K562 (cell line): Measurements from ENCODE around the gene OPCML. TPM values are rescaled to one million over a fixed set of nuclear protein-coding genes. Genes with fewer than 3 reads are reported as not detected.

Source experiments
- ETS2 ChIP-seq: IDR thresholded peaks from 2 replicates; pipeline ENCODE4 v1.6.1; 2016; ENCODE audit warnings: borderline replicate concordance, missing genetic modification characterization, mild to moderate bottlenecking, moderate library complexity, missing compliant biosample characterization; ENCODE audit not compliant: poor library complexity, severe bottlenecking
- JUND ChIP-seq, 2 experiments: IDR thresholded peaks; 2 replicates in 1 of 2; 3 replicates in 1 of 2; pipeline ENCODE4 v1.6.1; 2011; ENCODE audit warnings: borderline replicate concordance in 2 of 2, low read depth in 2 of 2, low read length in 2 of 2, improper control_type of control experiment in 1 of 2, missing biosample characterization in 1 of 2, missing genetic modification characterization in 1 of 2, missing genetic modification reagents in 1 of 2
- SAP30 ChIP-seq: fragments of 200-600 bp; sonication (generic); IDR thresholded peaks from 2 replicates; pipeline ENCODE4 v1.6.1; 2012; ENCODE audit warnings: borderline replicate concordance, low read depth, mild to moderate bottlenecking, moderate library complexity, low read length, control low read depth, inconsistent platforms; ENCODE audit not compliant: insufficient read depth, poor library complexity, severe bottlenecking
- SNRNP70 ChIP-seq: fragments of 200-400 bp; formaldehyde crosslinking; optimal IDR thresholded peaks from 2 replicates; pipeline ENCODE3; 2017; ENCODE audit warnings: low read depth, low read length
- TEAD4 ChIP-seq, 2 experiments: sonication (generic) in 1 of 2; formaldehyde crosslinking in 1 of 2; IDR thresholded peaks; 2 replicates each; pipeline versions ENCODE4 v1.6.1 to v1.8.0; 2012 to 2022; ENCODE audit warnings: borderline replicate concordance in 1 of 2, inconsistent platforms in 1 of 2, low read length in 1 of 2, mild to moderate bottlenecking in 1 of 2, missing genetic modification reagents in 1 of 2
- ZNF507 ChIP-seq: conservative IDR thresholded peaks from 2 replicates; pipeline ENCODE4 v1.6.1; 2017; ENCODE audit warnings: missing genetic modification characterization, missing compliant biosample characterization
- ZSCAN29 ChIP-seq: fragments of 450-650 bp; IDR thresholded peaks from 2 replicates; pipeline ENCODE4 v1.6.1; 2017
- polyA plus RNA-seq, 8 experiments: library from polyadenylated mRNA; depleted of rRNA in 4 of 8; stranded (reverse) in 5 of 8; unstranded in 3 of 8; fragments of >200 nt; fragmentation: Nextera tagmentation in 2 of 8; fragmentation: Illumina TruSeq in 1 of 8; extraction: Ambion mirVana in 2 of 8; extraction: Trizol in 1 of 8; gene quantifications; 2 replicates each; pipeline versions ENCODE4 v1.2.1 to v1.2.3, GENCODE V29; 2011 to 2014; ENCODE audit warnings: inconsistent platforms in 1 of 8, missing spikeins in 1 of 8
- total RNA-seq, 7 experiments: library from RNA; depleted of rRNA in 6 of 7; stranded (reverse); fragments of >200 nt in 6 of 7; fragmentation: Illumina TruSeq in 2 of 7; extraction: Trizol in 2 of 7; gene quantifications; 2 replicates each; pipeline versions ENCODE4 v1.2.1 to v1.2.3, GENCODE V29; 2011 to 2021; ENCODE audit warnings: low replicate concordance in 1 of 7
- TF ChIP-seq, protein P1 (sequence below), 2 experiments: fragments of 450-650 bp; formaldehyde crosslinking in 1 of 2; IDR thresholded peaks; 2 replicates each; pipeline versions ENCODE4 v1.4.0 to v1.6.1; 2014 to 2020; ENCODE audit warnings: mild to moderate bottlenecking in 2 of 2, borderline replicate concordance in 1 of 2, low read depth in 1 of 2
- TF ChIP-seq, protein P2 (sequence below): fragments of 250-450 bp; sonication (Bioruptor Pico); IDR thresholded peaks from 2 replicates; pipeline ENCODE4 v1.4.0; 2020; ENCODE audit warnings: mild to moderate bottlenecking, moderate library complexity

The OPCML gene
- total and polyA plus RNA-seq, 9 of the 15 experiments (the other 6 are each of a cell fraction or from before 2014, with no cell fraction given): not detected

DNA sequence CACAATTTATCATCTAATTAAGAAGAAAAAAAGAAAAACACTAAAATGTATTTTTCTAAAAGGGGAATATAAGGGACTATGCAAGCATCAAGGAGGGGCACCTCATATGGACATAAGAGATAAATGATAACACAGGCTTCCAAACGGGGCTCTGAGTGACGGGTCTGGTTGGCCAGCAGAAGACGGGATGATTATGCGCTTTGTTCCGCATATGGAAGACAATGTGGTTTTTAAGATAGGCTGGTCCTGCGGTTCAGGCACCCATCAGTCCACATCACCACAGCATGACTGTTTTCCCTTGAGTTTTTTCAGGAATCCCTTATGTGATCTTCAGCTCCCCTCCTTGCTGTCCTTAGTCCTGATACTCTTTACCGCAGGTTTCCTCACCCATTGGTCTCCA is 404.6 kb downstream of the OPCML start (continued):
- no peak for TF ChIP-seq JUND (IDR thresholded peaks at IDR 0.05; ENCODE audit: borderline replicate concordance, low read depth, low read length)
- no peak for TF ChIP-seq JUND (tag; IDR thresholded peaks at IDR 0.05; ENCODE audit: borderline replicate concordance, low read depth, low read length)
- 0 out of 2 replicates have a peak, but pooled peaks have one; percentile 18 for TF ChIP-seq TEAD4 (IDR thresholded peaks at IDR 0.05; ENCODE audit: low read length)
- TF ChIP-seq TEAD4 (CRISPR knock-in tag; IDR thresholded peaks at IDR 0.05; ENCODE audit: borderline replicate concordance): no peak
- TF ChIP-seq SAP30: no peak
- TF ChIP-seq, protein P1, sequence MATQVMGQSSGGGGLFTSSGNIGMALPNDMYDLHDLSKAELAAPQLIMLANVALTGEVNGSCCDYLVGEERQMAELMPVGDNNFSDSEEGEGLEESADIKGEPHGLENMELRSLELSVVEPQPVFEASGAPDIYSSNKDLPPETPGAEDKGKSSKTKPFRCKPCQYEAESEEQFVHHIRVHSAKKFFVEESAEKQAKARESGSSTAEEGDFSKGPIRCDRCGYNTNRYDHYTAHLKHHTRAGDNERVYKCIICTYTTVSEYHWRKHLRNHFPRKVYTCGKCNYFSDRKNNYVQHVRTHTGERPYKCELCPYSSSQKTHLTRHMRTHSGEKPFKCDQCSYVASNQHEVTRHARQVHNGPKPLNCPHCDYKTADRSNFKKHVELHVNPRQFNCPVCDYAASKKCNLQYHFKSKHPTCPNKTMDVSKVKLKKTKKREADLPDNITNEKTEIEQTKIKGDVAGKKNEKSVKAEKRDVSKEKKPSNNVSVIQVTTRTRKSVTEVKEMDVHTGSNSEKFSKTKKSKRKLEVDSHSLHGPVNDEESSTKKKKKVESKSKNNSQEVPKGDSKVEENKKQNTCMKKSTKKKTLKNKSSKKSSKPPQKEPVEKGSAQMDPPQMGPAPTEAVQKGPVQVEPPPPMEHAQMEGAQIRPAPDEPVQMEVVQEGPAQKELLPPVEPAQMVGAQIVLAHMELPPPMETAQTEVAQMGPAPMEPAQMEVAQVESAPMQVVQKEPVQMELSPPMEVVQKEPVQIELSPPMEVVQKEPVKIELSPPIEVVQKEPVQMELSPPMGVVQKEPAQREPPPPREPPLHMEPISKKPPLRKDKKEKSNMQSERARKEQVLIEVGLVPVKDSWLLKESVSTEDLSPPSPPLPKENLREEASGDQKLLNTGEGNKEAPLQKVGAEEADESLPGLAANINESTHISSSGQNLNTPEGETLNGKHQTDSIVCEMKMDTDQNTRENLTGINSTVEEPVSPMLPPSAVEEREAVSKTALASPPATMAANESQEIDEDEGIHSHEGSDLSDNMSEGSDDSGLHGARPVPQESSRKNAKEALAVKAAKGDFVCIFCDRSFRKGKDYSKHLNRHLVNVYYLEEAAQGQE (IDR thresholded peaks at IDR 0.05; ENCODE audit: borderline replicate concordance): peak; percentile 7; the same call in 1 of the 2 replicates
- TF ChIP-seq, protein P1 (CRISPR knock-in tag; IDR thresholded peaks at IDR 0.05; ENCODE audit: low read depth): no peak
- TF ChIP-seq ETS2 (tag): no peak
- no peak for TF ChIP-seq SNRNP70
- TF ChIP-seq, protein P2, sequence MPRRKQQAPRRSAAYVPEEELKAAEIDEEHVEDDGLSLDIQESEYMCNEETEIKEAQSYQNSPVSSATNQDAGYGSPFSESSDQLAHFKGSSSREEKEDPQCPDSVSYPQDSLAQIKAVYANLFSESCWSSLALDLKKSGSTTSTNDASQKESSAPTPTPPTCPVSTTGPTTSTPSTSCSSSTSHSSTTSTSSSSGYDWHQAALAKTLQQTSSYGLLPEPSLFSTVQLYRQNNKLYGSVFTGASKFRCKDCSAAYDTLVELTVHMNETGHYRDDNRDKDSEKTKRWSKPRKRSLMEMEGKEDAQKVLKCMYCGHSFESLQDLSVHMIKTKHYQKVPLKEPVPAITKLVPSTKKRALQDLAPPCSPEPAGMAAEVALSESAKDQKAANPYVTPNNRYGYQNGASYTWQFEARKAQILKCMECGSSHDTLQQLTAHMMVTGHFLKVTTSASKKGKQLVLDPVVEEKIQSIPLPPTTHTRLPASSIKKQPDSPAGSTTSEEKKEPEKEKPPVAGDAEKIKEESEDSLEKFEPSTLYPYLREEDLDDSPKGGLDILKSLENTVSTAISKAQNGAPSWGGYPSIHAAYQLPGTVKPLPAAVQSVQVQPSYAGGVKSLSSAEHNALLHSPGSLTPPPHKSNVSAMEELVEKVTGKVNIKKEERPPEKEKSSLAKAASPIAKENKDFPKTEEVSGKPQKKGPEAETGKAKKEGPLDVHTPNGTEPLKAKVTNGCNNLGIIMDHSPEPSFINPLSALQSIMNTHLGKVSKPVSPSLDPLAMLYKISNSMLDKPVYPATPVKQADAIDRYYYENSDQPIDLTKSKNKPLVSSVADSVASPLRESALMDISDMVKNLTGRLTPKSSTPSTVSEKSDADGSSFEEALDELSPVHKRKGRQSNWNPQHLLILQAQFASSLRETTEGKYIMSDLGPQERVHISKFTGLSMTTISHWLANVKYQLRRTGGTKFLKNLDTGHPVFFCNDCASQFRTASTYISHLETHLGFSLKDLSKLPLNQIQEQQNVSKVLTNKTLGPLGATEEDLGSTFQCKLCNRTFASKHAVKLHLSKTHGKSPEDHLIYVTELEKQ (CRISPR knock-in tag): no peak
- no peak for TF ChIP-seq ZNF507 (tag)
- no peak for TF ChIP-seq ZSCAN29
